ENCODE data around the gene SLCO2B1.

- TF ChIP-seq CTCF (conservative IDR thresholded peaks at IDR 0.05) (no peak), ZFX (IDR thresholded peaks at IDR 0.05) (no peak)
These were observed 991 bp upstream of the SLCO2B1 start for GRCh38 chr11:75149766-75150465.

Data from C4-2B (cell line).